ENCODE results near the gene LINGO4. TPM values are rescaled to one million over a fixed set of nuclear protein-coding genes. Genes with fewer than 3 reads are reported as not detected.

The LINGO4 gene
- total and polyA plus RNA-seq, 2 of the 13 experiments (the other 11 are each of a cell fraction or from before 2014, with no cell fraction given) = 0.02 to 0.05 TPM

DNA sequence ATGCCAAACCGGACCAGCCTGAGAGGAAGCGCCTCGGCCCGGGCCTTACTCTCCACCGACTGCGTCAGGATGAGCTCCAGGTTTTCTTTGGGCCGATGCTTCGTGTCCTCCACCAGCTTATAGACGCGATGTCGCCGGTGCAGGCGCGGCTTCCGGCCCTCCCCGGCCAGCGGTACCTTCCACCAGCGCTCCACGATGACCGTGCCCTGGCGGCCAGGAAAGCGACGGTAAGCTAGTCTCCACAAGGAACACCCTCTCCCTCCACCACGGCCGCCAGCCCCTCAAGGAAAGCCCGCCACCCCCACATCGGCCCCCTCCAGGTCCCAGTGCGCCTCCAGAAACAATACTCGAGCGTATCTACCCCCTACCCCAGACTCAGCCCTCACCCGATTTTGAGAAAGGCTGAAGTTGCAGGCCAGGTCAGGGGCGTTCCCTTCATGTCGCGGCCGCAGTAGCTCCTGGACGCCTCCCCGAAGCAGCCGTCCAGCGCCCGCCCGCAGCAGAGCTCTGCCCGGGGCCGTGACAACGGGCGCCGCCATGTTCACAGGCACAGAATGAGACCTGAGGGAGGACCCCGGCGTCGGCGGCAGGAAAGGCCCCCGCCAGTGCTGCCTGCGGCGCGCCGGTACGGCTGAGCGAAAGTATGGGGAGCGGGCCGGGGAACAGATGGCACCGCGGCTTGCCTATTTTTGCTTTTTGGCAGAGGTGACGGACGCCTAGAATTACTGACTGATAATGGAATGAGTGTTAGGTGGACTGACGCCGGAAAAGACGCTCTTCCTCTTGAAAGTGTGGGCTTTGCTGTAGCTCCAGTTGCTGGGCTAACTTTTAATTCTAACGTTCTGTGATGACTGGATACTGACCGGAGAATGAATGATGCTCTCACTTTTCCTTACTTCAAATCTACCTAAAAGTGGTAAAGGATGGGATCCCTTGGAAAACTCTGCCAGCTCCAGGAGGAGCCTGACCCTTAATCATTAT lies 42.0 kb downstream of the LINGO4 start, which contains the start of gene MRPL9 (continued):
- TF ChIP-seq, protein P1, sequence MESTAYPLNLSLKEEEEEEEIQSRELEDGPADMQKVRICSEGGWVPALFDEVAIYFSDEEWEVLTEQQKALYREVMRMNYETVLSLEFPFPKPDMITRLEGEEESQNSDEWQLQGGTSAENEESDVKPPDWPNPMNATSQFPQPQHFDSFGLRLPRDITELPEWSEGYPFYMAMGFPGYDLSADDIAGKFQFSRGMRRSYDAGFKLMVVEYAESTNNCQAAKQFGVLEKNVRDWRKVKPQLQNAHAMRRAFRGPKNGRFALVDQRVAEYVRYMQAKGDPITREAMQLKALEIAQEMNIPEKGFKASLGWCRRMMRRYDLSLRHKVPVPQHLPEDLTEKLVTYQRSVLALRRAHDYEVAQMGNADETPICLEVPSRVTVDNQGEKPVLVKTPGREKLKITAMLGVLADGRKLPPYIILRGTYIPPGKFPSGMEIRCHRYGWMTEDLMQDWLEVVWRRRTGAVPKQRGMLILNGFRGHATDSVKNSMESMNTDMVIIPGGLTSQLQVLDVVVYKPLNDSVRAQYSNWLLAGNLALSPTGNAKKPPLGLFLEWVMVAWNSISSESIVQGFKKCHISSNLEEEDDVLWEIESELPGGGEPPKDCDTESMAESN (CRISPR knock-in tag; conservative IDR thresholded peaks at IDR 0.05) = peak; percentile 50; the same call in 1 of the 2 replicates
- peak; percentile 56; the same call in 1 of the 2 replicates for TF ChIP-seq SALL2 (CRISPR knock-in tag; IDR thresholded peaks at IDR 0.05)
- 0 out of 2 replicates have a peak, but pooled peaks have one; percentile 55 for TF ChIP-seq ZFP62 (CRISPR knock-in tag; IDR thresholded peaks at IDR 0.05)
- TF ChIP-seq, protein P2, sequence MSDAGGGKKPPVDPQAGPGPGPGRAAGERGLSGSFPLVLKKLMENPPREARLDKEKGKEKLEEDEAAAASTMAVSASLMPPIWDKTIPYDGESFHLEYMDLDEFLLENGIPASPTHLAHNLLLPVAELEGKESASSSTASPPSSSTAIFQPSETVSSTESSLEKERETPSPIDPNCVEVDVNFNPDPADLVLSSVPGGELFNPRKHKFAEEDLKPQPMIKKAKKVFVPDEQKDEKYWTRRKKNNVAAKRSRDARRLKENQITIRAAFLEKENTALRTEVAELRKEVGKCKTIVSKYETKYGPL (CRISPR knock-in tag; IDR thresholded peaks at IDR 0.05) = no peak
- TF ChIP-seq ZFYVE20 (CRISPR knock-in tag; IDR thresholded peaks at IDR 0.05; ENCODE audit: borderline replicate concordance, low read depth) = no peak
- TF ChIP-seq ZNF891 (CRISPR knock-in tag; IDR thresholded peaks at IDR 0.05) = no peak
- TF ChIP-seq, protein P3, sequence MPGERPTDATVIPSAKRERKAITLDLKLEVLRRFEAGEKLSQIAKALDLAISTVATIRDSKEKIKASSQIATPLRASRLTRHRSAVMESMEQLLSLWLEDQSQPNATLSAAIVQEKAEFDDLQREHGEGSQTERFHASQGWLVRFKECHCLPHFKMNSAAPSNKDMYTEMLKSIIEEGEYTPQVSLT (CRISPR knock-in tag; IDR thresholded peaks at IDR 0.05; ENCODE audit: borderline replicate concordance, low read depth) = no peak
- TF ChIP-seq ZNF468 (CRISPR knock-in tag; IDR thresholded peaks at IDR 0.05) = no peak
- peak; percentile 46; the same call in 1 of the 2 replicates for TF ChIP-seq FOXJ3 (CRISPR knock-in tag; IDR thresholded peaks at IDR 0.05; ENCODE audit: borderline replicate concordance)
- no peak for TF ChIP-seq SSRP1 (CRISPR knock-in tag; IDR thresholded peaks at IDR 0.05)
- TF ChIP-seq ZNF333 (CRISPR knock-in tag; IDR thresholded peaks at IDR 0.05; ENCODE audit: borderline replicate concordance) = no peak
- no peak for TF ChIP-seq ZNF878 (CRISPR knock-in tag; IDR thresholded peaks at IDR 0.05)
- TF ChIP-seq ZIK1 (CRISPR knock-in tag; IDR thresholded peaks at IDR 0.05; ENCODE audit: borderline replicate concordance, low read depth) = 0 out of 2 replicates have a peak, but pooled peaks have one; percentile 69
- TF ChIP-seq ZNF777 (CRISPR knock-in tag; IDR thresholded peaks at IDR 0.05) = peak; percentile 75
- TF ChIP-seq YEATS4 (CRISPR knock-in tag; IDR thresholded peaks at IDR 0.05; ENCODE audit: borderline replicate concordance) = peak; percentile 88
- no peak; the same call in 1 of the 2 replicates for TF ChIP-seq ZNF564 (CRISPR knock-in tag; IDR thresholded peaks at IDR 0.05)
- TF ChIP-seq, protein P4, sequence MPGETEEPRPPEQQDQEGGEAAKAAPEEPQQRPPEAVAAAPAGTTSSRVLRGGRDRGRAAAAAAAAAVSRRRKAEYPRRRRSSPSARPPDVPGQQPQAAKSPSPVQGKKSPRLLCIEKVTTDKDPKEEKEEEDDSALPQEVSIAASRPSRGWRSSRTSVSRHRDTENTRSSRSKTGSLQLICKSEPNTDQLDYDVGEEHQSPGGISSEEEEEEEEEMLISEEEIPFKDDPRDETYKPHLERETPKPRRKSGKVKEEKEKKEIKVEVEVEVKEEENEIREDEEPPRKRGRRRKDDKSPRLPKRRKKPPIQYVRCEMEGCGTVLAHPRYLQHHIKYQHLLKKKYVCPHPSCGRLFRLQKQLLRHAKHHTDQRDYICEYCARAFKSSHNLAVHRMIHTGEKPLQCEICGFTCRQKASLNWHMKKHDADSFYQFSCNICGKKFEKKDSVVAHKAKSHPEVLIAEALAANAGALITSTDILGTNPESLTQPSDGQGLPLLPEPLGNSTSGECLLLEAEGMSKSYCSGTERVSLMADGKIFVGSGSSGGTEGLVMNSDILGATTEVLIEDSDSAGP (CRISPR knock-in tag; IDR thresholded peaks at IDR 0.05; ENCODE audit: borderline replicate concordance) = peak; percentile 89; the same call in 1 of the 2 replicates
- TF ChIP-seq, protein P5, sequence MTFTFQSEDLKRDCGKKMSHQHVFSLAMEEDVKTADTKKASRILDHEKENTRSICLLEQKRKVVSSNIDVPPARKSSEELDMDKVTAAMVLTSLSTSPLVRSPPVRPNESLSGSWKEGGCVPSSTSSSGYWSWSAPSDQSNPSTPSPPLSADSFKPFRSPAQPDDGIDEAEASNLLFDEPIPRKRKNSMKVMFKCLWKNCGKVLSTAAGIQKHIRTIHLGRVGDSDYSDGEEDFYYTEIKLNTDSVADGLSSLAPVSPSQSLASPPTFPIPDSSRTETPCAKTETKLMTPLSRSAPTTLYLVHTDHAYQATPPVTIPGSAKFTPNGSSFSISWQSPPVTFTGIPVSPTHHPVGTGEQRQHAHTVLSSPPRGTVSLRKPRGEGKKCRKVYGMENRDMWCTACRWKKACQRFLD (CRISPR knock-in tag; IDR thresholded peaks at IDR 0.05; ENCODE audit: borderline replicate concordance) = no peak; the same call in 1 of the 2 replicates
- TF ChIP-seq ZNF33B (CRISPR knock-in tag; IDR thresholded peaks at IDR 0.05) = 0 out of 2 replicates have a peak, but pooled peaks have one; percentile 31
- peak; percentile 66; the same call in 1 of the 2 replicates for TF ChIP-seq BORCS8-MEF2B (CRISPR knock-in tag; IDR thresholded peaks at IDR 0.05)
- TF ChIP-seq, protein P6, sequence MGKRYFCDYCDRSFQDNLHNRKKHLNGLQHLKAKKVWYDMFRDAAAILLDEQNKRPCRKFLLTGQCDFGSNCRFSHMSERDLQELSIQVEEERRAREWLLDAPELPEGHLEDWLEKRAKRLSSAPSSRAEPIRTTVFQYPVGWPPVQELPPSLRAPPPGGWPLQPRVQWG (CRISPR knock-in tag; IDR thresholded peaks at IDR 0.05; ENCODE audit: borderline replicate concordance, low read depth) = no peak

Data from HepG2 (cell line).